Lower lobe of right lung (tissue), 2 donors: ENCODE results near the gene EIPR1. TPM values are rescaled to one million over a fixed set of nuclear protein-coding genes. Genes with fewer than 3 reads are reported as not detected.

ENCODE experiments used
- ATAC-seq, 2 donors: fragments of 200-7000 bp; cut with Tn5 transposase; one replicate each; pipeline ENCODE4 v1.9.1; 2020 to 2022; ENCODE audit warnings: mild to moderate bottlenecking in 2 of 2, moderate library complexity in 2 of 2
- DNase-seq: peaks from one replicate; pipeline ENCODE4 v3.0.0-alpha.2; 2020
- H3K27ac ChIP-seq: fragments of 200-600 bp; one replicate; pipeline ENCODE4 v1.8.0; 2022
- H3K27me3 ChIP-seq: fragments of 200-600 bp; one replicate; pipeline ENCODE4 v1.8.0; 2022; ENCODE audit warnings: low read depth
- H3K36me3 ChIP-seq: fragments of 200-600 bp; one replicate; pipeline ENCODE4 v1.8.0; 2022; ENCODE audit warnings: mild to moderate bottlenecking
- H3K4me1 ChIP-seq: fragments of 200-600 bp; one replicate; pipeline ENCODE4 v1.8.0; 2022
- H3K4me3 ChIP-seq: fragments of 200-600 bp; one replicate; pipeline ENCODE4 v1.8.0; 2022; ENCODE audit warnings: mild to moderate bottlenecking
- H3K9me3 ChIP-seq: fragments of 200-600 bp; one replicate; pipeline ENCODE4 v1.8.0; 2022
- intact Hi-C: fragments of 100-400 bp; cut with DNase I; formaldehyde crosslinking; loops from one replicate; pipeline ENCODE4 v1.11.0; 2022
- total RNA-seq: library from RNA; stranded (reverse); fragmentation: NEBNext Ultra II Directional; extraction: Animal tissue kit (Norgen Biotek cat#: 25700); gene quantifications from one replicate; pipeline ENCODE4 v1.2.1, GENCODE V29; 2021
- TF ChIP-seq, protein P1 (sequence below): fragments of 200-600 bp; IDR thresholded peaks from one replicate; pipeline ENCODE4 v1.8.0; 2022; ENCODE audit warnings: antibody characterized with exemption, mild to moderate bottlenecking
- donor health status: DM: no; HTN: yes; CAD: no; lungs with severe emphysema.

Gene EIPR1
- total RNA-seq, 1 donor from 2014 or later: 14.9 TPM

DNA sequence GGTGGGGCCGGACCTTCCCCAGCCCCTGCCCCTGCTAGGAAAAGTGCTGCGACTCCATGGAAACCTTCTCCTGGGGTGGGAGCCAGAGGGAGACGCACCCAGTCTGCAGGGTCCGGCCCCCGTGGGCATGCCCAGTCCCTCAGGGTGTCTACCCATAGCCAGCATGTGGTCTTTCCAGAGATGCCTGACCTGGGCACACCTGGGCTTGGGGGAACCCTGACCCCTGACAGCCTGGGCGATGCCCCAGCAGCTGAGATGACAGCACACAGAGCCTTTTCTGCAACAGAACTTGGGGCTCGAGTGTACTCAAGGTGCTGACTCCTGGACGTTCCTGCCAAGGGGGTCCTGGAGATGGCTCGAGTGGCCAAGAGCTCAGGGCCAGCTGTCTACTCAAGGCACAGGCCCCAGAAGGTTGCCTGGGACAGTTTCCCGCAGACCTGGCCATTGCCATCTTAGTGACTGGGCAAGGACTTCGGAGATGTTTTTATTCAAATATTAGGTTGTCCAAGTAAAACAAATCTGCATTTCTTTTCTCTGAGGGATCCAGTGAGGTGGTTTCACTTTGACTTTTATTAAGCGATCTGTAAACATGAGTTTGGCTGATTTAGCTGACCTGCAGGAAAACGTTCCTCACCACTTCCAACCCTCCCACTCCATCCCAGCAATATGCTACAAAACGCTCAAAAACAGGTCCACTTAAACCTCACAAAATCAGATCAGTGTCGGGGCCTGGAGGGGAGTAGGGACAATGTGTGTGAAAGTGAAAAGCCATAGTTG is 228.0 kb downstream of the EIPR1 start:
- no peaks in the 10 kb centered on the region for H3K4me1 ChIP-seq
- intact Hi-C loops: no loop called here
- no peaks in the 10 kb centered on the region for H3K9me3 ChIP-seq
- H3K27ac ChIP-seq: no peak overlapping the region
- ATAC-seq (no peak), DNase-seq (no peak)
- no peak overlapping the region for H3K4me3 ChIP-seq
- TF ChIP-seq, protein P1, sequence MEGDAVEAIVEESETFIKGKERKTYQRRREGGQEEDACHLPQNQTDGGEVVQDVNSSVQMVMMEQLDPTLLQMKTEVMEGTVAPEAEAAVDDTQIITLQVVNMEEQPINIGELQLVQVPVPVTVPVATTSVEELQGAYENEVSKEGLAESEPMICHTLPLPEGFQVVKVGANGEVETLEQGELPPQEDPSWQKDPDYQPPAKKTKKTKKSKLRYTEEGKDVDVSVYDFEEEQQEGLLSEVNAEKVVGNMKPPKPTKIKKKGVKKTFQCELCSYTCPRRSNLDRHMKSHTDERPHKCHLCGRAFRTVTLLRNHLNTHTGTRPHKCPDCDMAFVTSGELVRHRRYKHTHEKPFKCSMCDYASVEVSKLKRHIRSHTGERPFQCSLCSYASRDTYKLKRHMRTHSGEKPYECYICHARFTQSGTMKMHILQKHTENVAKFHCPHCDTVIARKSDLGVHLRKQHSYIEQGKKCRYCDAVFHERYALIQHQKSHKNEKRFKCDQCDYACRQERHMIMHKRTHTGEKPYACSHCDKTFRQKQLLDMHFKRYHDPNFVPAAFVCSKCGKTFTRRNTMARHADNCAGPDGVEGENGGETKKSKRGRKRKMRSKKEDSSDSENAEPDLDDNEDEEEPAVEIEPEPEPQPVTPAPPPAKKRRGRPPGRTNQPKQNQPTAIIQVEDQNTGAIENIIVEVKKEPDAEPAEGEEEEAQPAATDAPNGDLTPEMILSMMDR: no peak
- no peaks in the 10 kb centered on the region for H3K27me3 ChIP-seq
- H3K36me3 ChIP-seq: no peaks in the 10 kb centered on the region

DNA sequence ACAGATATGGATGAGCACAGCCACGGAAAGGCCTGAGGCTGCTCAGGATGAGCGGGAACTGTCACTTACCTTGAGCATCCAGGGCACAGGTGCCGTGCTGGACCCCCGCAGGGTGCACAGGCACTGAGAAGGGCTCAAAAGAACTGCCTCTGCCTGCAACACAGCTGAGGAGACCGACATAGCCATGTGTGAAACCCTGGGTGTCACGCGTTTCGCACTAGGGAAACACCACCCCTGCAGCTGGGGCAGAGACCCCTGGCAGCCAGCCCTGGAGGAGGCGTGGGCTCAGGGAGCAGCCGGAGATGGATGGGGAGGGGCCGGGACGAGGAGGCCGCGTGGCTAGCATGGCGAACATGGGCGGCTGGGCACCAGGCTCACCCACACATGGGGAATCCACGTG is 228.9 kb downstream of the EIPR1 start:
- H3K9me3 ChIP-seq: no peaks in the 10 kb centered on the region
- no peaks in the 10 kb centered on the region for H3K27me3 ChIP-seq
- intact Hi-C loops: no loop called here
- ATAC-seq (no peak), DNase-seq (no peak)
- H3K36me3 ChIP-seq: no peaks in the 10 kb centered on the region
- no peaks in the 10 kb centered on the region for H3K4me1 ChIP-seq
- TF ChIP-seq, protein P1: no peak
- no peak overlapping the region for H3K4me3 ChIP-seq
- H3K27ac ChIP-seq: no peak overlapping the region

DNA sequence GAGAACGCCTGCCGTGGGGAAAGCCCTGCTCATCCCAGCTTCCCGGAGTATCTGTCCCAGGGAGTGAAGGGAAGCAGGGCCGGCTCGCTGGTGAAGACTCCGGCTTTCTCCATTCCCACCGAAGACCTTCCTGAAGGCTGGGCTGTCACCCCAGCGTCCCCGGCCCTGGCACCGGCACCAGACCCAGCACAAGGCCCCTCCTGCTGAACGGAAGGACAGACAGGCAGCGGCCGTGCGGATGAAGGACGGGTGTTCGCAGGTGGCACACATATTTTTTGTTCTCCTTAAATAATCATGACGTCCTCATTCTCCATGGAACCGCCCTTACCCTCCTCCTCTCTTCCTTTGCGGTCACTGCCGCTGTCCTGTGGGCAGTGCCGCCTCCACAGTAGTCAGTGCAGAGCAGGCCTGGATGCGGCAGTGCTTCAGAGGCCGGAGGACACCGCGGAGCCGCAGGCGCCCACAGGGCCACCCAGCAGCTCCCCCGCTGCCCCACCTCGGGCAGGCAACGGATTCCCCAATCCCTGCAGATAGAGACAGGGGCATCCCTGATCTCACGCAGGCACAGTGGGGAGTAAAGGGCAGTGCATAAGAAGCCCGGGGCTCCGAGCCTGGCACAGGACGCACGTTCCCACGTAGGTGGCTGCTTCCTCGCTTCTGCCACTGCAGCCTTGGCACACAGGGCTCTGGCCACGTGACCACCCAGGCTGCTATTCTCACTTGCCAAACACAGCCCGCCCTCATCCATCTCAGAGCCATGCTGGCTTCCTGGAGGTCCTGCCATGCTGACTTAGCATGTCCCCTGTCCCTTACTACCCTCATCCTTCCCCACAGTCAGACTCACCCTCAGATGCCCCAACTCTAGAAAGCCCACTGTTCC is 229.7 kb downstream of the EIPR1 start:
- H3K27ac ChIP-seq: no peak overlapping the region
- intact Hi-C loops: no loop called here
- DNase-seq (no peak), ATAC-seq (no peak)
- H3K4me3 ChIP-seq: no peak overlapping the region
- H3K27me3 ChIP-seq: no peaks in the 10 kb centered on the region
- H3K4me1 ChIP-seq: no peaks in the 10 kb centered on the region
- no peaks in the 10 kb centered on the region for H3K36me3 ChIP-seq
- H3K9me3 ChIP-seq: no peaks in the 10 kb centered on the region
- TF ChIP-seq, protein P1: no peak

DNA sequence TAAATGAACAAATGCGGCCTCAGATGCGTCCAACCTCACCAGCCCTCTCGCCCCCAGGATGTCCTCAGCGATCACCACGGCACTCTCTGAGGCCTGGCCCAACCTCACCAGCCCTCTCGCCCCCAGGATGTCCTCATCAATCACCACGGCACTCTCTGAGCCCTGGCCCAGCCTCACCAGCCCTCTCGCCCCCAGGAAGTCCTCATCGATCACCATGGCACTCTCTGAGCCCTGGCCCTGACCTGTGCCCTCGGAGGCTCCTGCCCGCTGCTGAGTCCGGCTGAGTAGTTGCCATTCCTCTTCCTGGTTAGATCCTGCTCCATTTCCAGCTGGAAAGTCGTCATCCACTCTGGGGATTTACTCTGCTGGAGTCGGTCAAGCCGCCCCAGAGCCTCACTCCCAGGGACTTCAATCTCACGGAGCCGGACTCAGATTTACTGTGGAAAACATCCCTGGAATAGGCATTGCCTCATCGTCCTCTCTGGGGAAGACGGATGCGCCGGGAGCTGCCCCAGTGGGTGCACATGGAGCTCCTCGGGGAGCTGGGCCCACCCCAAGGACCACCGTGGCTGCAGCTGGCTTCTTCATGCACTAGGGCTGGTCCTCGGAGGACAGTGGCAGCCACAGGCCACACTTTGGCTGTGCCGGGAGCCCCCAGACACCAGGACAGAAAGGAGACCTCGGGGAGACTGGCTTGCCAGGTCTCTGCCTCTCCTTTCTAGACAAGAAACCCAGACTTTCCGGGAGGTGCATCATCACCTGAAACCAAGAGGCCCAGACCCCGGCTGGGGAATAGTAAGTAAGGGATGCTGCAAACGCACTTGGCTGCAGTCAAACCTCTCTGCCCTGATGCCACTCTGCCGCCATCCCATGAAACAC is 230.6 kb downstream of the EIPR1 start:
- Histone ChIP-seq H3K27me3 (no peaks in the 10 kb centered on the region), H3K27ac (no peak overlapping the region), H3K4me1 (no peaks in the 10 kb centered on the region), H3K36me3 (no peaks in the 10 kb centered on the region), H3K4me3 (no peak overlapping the region), H3K9me3 (no peaks in the 10 kb centered on the region)
- no peak for ATAC-seq
- no peak for DNase-seq
- TF ChIP-seq, protein P1: no peak
- intact Hi-C loops: no loop called here

DNA sequence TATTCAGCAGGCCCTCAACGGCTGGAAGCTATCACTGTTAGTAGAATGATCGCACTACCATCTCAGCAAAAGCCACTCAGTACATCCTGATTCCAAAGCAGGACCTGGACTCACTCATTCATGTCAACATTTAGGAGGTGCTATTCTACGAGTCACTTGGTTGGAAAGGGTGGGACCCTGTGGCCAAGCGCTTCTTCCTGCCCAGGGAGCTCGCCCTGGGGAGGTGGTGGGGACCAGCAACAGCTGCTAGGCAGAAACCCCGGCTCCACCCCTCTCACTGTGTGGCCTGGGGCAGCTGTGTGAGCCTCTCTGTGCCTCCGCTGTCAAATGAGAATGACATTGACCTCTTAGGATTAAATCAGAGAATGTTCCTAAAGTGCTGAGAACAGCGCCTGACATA is 231.4 kb downstream of the EIPR1 start:
- TF ChIP-seq, protein P1: no peak
- DNase-seq: no peak
- Histone ChIP-seq H3K4me3 (no peak overlapping the region), H3K27me3 (no peaks in the 10 kb centered on the region), H3K36me3 (no peaks in the 10 kb centered on the region), H3K9me3 (no peaks in the 10 kb centered on the region), H3K27ac (no peak overlapping the region), H3K4me1 (no peaks in the 10 kb centered on the region)
- intact Hi-C loops: no loop called here
- ATAC-seq: no peak
